Measurements from ENCODE around the gene ATP10B.

- TF ChIP-seq EZH2phosphoT487 (IDR thresholded peaks at IDR 0.05; ENCODE audit: low read depth, severe bottlenecking, unreplicated experiment) (no peak), CTCF (IDR thresholded peaks at IDR 0.05; ENCODE audit: poor library complexity) (no peak), EZH2 (IDR thresholded peaks at IDR 0.05; ENCODE audit: borderline replicate concordance) (no peak)
Observed at GRCh38 chr5:160618286-160618685, 233.7 kb downstream of the ATP10B start.

Measured in hepatocyte (in vitro differentiated cells).